Sigmoid colon (tissue), 7 donors: ENCODE data around the gene SOHLH2. TPM values are rescaled to one million over a fixed set of nuclear protein-coding genes. Genes with fewer than 3 reads are reported as not detected.

Experiments
- DNase-seq: peaks from one replicate; pipeline ENCODE4 v3.0.0-alpha.2; 2019
- H3K27ac ChIP-seq, 4 donors: fragments of 200-600 bp; sonication (generic); one replicate each; pipeline ENCODE4 v1.5.1; 2016 to 2019; ENCODE audit warnings: mild to moderate bottlenecking in 1 of 4
- H3K27me3 ChIP-seq, 3 donors: fragments of 200-600 bp; sonication (generic); one replicate each; pipeline ENCODE4 v1.5.1; 2019; ENCODE audit warnings: mild to moderate bottlenecking in 1 of 3
- H3K36me3 ChIP-seq, 4 donors: fragments of 200-600 bp; sonication (generic); one replicate each; pipeline ENCODE4 v1.5.1; 2016 to 2019
- H3K4me1 ChIP-seq, 4 donors: fragments of 200-600 bp; sonication (generic); one replicate each; pipeline ENCODE4 v1.5.1; 2017 to 2019
- H3K4me3 ChIP-seq, 4 donors: fragments of 200-600 bp; sonication (generic); one replicate each; pipeline ENCODE4 v1.5.1; 2017 to 2019; ENCODE audit warnings: mild to moderate bottlenecking in 2 of 4, moderate library complexity in 1 of 4
- H3K9me3 ChIP-seq, 4 donors: fragments of 200-600 bp in 3 of 4; sonication (generic) in 3 of 4; one replicate each; pipeline versions ENCODE4 v1.5.1 to v1.6.1; 2013 to 2019
- CTCF ChIP-seq, 4 experiments: fragments of 450-650 bp in 3 of 4; fragments of 200-600 bp in 1 of 4; IDR thresholded peaks; one replicate each; pipeline ENCODE4 v1.5.1; 2016 to 2019; ENCODE audit warnings: antibody characterized with exemption in 4 of 4, mild to moderate bottlenecking in 3 of 4, moderate library complexity in 2 of 4
- EP300 ChIP-seq, 4 donors: sonication (generic); formaldehyde crosslinking; IDR thresholded peaks; one replicate each; pipeline ENCODE4 v1.6.1; 2017; ENCODE audit warnings: antibody characterized with exemption in 4 of 4
- POLR2A ChIP-seq, 2 donors: fragments of 450-650 bp; IDR thresholded peaks; one replicate each; pipeline ENCODE4 v1.6.1; 2016; ENCODE audit warnings: antibody characterized with exemption in 2 of 2, mild to moderate bottlenecking in 2 of 2, moderate library complexity in 2 of 2
- POLR2AphosphoS5 ChIP-seq, 4 donors: sonication (generic); formaldehyde crosslinking; IDR thresholded peaks; one replicate each; pipeline ENCODE4 v1.6.1; 2017; ENCODE audit warnings: antibody characterized with exemption in 4 of 4
- WGBS, 2 donors: extraction: QIAGEN DNeasy Blood & Tissue Kit; methylation state at CpG; one replicate each; pipeline ENCODE4 v1.1.7; 2013; 5-methylcytosine and 5-hydroxymethylcytosine counted together
- intact Hi-C: fragments of 100-400 bp; cut with DNase I; formaldehyde crosslinking; loops from one replicate; pipeline ENCODE4 v1.15.1; 2023
- polyA plus RNA-seq, 3 donors: library from polyadenylated mRNA; stranded (reverse); fragments of 200-250 nt; gene quantifications; one replicate each; pipeline ENCODE4 v1.2.3, GENCODE V29; 2013
- total RNA-seq, 4 donors: library from RNA; depleted of rRNA; stranded (reverse); fragments of >200 nt; gene quantifications; one replicate each; pipeline ENCODE4 v1.1.0, GENCODE V29; 2016
- donor health status: healthy with polysubstance abuse.
- donor health status: Bipolar disorder and iron deficiency.
- donor health status: healthy.

Gene SOHLH2
- total and polyA plus RNA-seq, 7 donors, result 0.06 to 6.1 (median 1.3) TPM; not detected in 3

GRCh38 chr13:36126491-36126890 lies 87.9 kb downstream of the SOHLH2 start:
- H3K4me3 ChIP-seq, result no peak overlapping the region
- H3K27me3 ChIP-seq, result no peaks in the 10 kb centered on the region
- DNase-seq, result no peak
- no peak overlapping the region for H3K27ac ChIP-seq
- TF ChIP-seq CTCF (IDR thresholded peaks at IDR 0.05) (no peak), POLR2A (IDR thresholded peaks at IDR 0.05) (no peak), POLR2AphosphoS5 (IDR thresholded peaks at IDR 0.05) (no peak), EP300 (IDR thresholded peaks at IDR 0.05) (no peak)
- WGBS, 2 donors, result 74 to 76% methylated on average over 3 of the region's 3 CpGs
- H3K4me1 ChIP-seq, result peaks cover 0 to 22% (median 20%) of the 10 kb centered on the region in 4 donors
- H3K36me3 ChIP-seq, result no peaks in the 10 kb centered on the region
- intact Hi-C loops, result no loop called here
- H3K9me3 ChIP-seq, result no peaks in the 10 kb centered on the region

- 90 to 95% methylated on average over 28 of the region's 28 CpGs for WGBS, 2 donors
- DNase-seq, result no peak
- H3K36me3 ChIP-seq, result no peaks in the 10 kb centered on the region
- H3K4me3 ChIP-seq, result no peak overlapping the region
- no peak for TF ChIP-seq POLR2AphosphoS5 (IDR thresholded peaks at IDR 0.05)
- no peak for TF ChIP-seq EP300 (IDR thresholded peaks at IDR 0.05)
- TF ChIP-seq CTCF (IDR thresholded peaks at IDR 0.05), result no peak
- TF ChIP-seq POLR2A (IDR thresholded peaks at IDR 0.05), result no peak
- H3K9me3 ChIP-seq, result no peaks in the 10 kb centered on the region
- intact Hi-C loops, result no loop called here
- H3K27me3 ChIP-seq, result no peaks in the 10 kb centered on the region
- H3K4me1 ChIP-seq, result peaks cover 0 to 22% (median 20%) of the 10 kb centered on the region in 4 donors
- no peak overlapping the region for H3K27ac ChIP-seq
Measured at GRCh38 chr13:36125841-36126240, 88.5 kb downstream of the SOHLH2 start.

- peaks cover 0 to 13% (median 11%) of the 10 kb centered on the region in 4 donors for H3K4me1 ChIP-seq
- no peaks in the 10 kb centered on the region for H3K36me3 ChIP-seq
Measured at GRCh38 chr13:36124236-36124822, 90.0 kb downstream of the SOHLH2 start.

More at GRCh38 chr13:36124236-36124822, 90.0 kb downstream of the SOHLH2 start:
- no peak overlapping the region for H3K4me3 ChIP-seq
- H3K27ac ChIP-seq, result no peak overlapping the region
- H3K27me3 ChIP-seq, result no peaks in the 10 kb centered on the region
- TF ChIP-seq POLR2A (IDR thresholded peaks at IDR 0.05) (no peak), POLR2AphosphoS5 (IDR thresholded peaks at IDR 0.05) (peak in 1 of 4 donors; percentile 12)
- DNase-seq, result no peak
- intact Hi-C loops, result no loop called here
- 37 to 66% methylated on average over 6 of the region's 6 CpGs for WGBS, 2 donors
- H3K9me3 ChIP-seq, result no peaks in the 10 kb centered on the region

Other genes with a start within 250 kb of the SOHLH2 start
- 10 to 100 TPM in 3 of 4 donors, 1 to 10 TPM in 1; 7.5 to 64.8 (median 27.0) TPM for gene DCLK1, start 83.2 kb downstream of the SOHLH2 start, total RNA-seq
- 10 to 100 TPM in 1 of 3 donors, 1 to 10 TPM in 2; 1.2 to 10.2 (median 3.9) TPM for gene DCLK1, start 83.2 kb downstream of the SOHLH2 start, polyA plus RNA-seq
- gene CCDC169, start 83.3 kb upstream of the SOHLH2 start, total RNA-seq, result 10 to 100 TPM in 1 of 4 donors, 1 to 10 TPM in 3; 3.0 to 12.5 (median 3.1) TPM
- gene CCDC169, start 83.3 kb upstream of the SOHLH2 start, polyA plus RNA-seq, result under 1 TPM in 1 of 3 donors, not detected in 2; 0.42 TPM
- gene SPART, start 131.8 kb upstream of the SOHLH2 start, total RNA-seq, result 10 to 100 TPM; 83.2 to 99.9 (median 90.9) TPM
- 10 to 100 TPM in 2 of 3 donors, 1 to 10 TPM in 1; 4.6 to 13.8 (median 10.1) TPM for gene SPART, start 131.8 kb upstream of the SOHLH2 start, polyA plus RNA-seq
- 1 to 10 TPM in 1 of 4 donors, under 1 TPM in 3; 0.33 to 1.4 (median 0.55) TPM for gene CCNA1, start 217.9 kb upstream of the SOHLH2 start, total RNA-seq
- gene CCNA1, start 217.9 kb upstream of the SOHLH2 start, polyA plus RNA-seq, result under 1 TPM in 1 of 3 donors, not detected in 2; 0.54 TPM